ENCODE results near the gene TCTN2. TPM values are rescaled to one million over a fixed set of nuclear protein-coding genes. Genes with fewer than 3 reads are reported as not detected.

The TCTN2 gene
- total RNA-seq, 1 donor from 2014 or later = 8.3 TPM

DNA sequence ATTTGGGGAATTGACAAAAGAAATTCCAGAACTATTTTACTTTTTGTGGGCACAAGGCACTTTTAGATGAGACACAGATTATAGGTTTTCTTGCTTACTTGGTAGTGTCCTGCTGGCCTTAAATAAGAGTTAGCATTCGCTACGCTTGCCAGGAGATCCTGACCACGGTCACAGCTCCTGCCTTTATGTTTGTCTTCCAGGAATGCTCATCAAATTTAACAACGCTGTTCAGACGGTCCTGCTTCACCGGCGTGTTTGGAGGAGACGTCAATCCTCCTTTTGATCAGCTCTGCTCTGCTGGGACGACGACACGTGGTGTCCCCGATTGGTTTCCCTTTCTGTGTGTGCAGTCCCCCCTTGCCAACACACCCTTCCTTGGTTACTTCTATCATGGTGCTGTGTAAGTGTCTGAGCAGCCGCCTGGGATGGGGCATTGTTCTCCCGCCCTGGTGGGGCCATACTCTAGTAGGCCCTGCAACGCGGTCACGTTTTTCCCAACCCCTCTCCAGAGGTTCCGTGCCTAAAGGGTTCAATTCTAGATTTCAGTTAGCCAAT is 15.8 kb downstream of the TCTN2 start:
- DNase-seq = no peak

DNA sequence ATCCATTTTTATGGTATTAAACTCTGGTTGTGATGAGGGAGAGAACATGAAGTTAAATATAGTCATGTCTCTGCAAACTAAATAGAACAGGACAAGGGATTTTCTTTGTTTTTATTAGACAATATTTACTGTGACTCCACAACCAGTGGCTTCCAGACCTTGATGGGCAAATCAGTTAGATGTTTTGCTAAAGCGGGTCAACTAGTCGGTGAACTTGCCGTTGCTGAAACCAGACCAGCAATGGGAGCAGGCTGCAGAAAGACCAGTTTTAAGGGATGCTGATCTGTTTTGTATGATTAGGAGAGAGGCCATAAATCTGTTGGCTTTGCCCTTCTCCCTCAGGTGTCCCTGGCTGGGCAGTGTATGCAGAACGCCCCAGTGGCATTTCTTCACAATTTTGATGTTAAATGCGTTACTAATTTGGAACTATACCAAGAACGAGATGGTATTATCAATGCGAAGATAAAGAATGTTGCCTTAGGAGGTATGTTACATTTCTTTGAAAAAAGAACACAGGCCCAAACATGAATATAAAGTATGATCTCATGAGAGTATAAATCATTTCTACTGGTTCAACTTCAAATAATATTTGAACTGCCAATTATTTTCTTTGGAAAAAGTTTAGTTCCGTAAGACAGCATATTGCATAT is 19.4 kb downstream of the TCTN2 start:
- DNase-seq = no peak

DNA sequence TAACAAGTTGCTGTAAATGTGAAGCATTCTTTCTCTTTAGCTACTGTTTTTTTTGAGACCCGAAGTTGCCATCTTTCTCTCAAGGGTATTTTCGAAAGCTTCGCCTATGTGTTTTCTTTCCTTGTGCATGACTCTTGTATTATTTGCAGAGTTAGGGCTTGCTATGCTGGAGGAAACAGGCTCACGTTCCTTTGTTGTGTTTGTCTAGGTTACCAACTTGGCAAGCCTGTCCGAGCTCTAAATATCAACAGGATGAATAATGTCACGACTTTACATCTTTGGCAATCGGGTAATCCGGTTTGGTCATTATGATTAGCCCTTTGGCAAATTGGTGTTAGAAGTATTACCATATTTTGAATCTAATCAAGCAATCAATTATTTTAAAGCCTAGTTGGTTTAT is 25.3 kb downstream of the TCTN2 start:
- DNase-seq = no peak

DNA sequence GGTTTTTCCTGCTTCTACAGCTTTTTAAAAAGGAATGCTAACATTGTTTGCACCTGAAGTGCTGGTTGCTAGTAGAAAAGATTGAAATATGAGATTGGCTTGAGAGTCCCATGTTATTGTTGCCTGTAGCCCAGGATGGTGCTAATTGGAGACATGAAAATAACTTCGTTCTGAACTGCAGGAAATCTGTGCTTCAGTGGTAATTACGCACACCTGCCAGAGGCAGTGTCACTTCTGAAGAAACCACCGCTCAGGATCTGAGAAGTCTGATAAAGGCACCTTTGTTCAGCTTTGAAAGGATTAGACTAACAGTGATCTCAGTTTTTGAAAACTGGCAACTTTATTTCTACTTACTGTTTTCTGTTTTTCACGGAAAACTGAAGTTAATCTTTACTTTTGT is 25.7 kb downstream of the TCTN2 start:
- DNase-seq = no peak

DNA sequence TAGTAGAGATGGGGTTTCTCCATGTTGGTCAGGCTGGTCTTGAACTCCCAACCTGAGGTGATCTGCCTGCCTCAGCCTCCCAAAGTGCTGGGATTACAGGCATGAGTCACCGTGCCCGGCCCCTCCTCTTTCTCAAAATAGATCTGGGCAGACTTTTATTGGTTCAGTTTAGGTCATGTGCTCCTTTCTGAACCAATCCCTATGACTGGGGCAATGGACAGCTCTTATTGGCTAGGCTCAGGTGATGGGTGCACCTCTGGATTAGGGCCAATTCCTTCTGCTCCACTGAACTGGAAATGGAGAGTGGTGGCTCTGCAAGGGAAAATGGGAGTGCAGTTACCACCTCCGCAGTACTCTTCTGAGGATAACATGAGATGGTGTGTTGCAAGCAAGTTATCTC is 35.0 kb downstream of the TCTN2 start:
- no peak for DNase-seq

DNA sequence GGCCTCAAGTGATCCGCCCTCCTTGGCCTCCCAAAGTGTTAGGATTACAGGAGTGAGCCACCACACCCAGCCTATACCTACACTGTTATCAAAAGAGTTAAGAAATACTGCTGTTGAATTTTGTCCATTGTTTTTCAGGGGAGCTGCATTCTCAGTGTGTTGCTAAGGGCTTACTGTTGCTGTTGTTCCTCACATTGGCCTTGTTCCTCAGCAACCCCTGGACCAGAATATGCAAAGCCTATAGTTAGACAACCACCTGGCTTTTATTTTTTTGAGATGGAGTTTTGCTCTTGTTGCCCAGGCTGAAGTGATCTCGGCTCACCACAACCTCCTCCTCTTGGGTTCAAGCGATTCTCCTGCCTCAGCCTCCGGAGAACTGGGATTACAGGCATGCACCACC is 36.6 kb downstream of the TCTN2 start:
- no peak for DNase-seq

DNA sequence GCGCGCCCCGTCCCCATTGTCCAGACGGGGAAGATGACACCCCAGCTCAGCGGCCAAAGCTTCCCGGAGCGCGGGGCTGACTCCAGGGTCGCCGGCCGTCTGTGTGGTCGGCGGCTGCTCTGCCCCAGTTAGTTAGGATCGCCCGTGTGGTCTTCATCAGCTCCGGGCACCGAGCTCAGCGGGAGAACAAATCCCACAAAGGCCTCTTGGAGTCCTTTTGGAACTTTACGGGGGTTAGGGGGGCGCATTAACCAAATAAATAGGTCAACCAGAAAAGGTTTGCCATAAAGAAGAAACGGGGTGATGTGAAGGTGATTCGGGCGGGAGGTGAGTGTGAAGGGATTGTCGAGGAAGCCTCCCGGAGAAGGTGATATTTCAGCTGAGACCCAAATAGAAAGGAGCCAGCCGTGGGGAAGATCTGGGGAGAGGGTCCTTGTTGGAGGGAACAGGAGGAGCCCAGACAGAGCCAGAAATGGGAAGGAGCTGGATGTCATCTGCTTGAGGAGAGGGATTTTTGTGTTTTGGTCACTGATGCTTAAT is 41.9 kb downstream of the TCTN2 start:
- no peak for DNase-seq

DNA sequence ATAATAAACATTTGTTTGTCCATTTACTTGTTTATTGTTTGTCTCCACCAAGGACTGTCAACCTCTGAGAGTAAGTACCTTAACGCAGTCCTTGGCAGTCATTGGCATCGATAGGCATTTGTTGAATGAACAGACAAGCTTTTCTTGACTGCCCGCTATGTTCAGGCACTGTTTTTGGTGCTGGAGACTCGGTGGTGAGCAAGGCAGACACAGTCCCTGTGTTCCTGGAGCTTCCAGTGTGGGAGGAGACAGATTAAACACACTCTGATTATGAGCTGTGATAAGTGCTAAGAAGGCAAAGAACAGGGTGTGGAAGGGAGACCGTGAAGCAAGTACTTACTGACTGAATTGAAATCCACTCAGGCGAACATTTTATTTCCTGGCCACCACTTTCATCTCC is 42.5 kb downstream of the TCTN2 start:
- no peak for DNase-seq

DNA sequence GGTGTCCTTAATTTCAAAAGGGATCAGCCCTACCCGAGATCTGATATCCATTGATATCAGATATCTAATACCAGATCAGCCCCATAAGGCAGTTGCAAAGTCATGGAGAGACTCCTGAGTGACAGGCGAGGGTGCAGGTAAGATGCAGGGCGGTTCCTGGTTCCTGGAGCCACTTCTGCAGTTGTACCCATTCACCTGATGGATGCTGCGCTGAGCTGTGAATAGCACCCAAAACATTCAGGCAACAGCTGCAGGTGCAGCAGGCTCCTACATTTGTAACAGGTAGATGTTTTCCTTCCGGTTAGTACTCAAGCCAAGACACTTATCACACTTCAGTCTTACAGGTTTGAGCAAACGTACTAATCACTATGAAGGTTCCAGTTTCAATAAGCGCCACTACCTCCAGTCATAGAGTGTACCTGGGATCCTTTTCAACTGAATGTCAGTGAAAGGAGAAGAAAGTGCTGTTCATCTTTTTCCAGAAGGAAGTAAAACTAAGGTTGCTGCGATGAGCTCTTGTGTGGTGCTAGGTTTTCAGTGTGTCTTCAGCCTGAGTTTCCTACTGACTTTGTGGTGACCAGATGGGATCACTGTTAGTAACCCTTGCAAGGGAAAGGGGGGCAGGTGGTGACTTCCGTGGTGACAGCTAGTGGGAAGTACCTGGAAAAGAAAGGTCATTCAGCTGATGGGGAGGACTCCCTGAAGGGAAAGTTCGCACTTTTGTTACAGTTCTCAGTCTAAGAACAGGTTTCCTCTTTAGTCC is 43.1 kb downstream of the TCTN2 start:
- DNase-seq = no peak

DNA sequence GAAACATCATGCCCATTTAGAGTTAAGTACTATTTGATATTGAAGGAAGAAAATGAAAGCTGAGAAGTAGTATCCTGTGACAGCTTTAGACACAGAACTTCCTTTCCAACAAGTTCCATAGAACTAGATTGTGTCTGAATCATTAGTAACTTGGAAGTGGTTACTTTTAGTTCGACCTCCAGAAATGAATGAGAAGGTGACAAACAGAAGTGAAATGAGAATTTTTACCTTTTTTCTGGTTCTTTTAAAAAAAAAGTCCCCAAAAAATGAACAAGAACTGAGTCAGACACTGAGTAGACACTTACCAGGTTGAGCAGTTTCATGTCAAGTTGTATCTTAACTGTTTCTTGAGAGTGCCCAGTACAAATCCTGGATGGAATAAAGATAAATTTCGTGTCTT is 44.3 kb downstream of the TCTN2 start:
- no peak for DNase-seq

DNA sequence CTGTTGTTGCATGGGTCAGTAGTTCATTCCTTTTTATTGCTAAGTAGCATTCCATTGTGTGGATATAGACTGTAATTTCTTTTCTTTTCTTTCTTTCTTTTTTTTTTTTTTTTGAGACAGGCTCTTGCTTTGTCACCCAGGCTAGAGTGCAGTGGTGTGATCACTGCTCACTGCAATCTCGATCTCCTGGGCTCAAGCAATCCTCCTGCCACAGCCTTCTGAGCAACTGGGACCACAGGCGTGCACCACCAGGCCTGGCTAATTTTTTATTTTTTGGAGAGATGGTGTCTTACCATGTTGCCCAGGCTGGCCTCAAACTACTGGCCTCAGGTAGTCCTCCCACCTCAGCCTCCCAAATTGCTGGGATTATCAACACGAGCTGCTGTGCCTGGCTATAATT is 46.4 kb downstream of the TCTN2 start:
- DNase-seq = no peak

DNA sequence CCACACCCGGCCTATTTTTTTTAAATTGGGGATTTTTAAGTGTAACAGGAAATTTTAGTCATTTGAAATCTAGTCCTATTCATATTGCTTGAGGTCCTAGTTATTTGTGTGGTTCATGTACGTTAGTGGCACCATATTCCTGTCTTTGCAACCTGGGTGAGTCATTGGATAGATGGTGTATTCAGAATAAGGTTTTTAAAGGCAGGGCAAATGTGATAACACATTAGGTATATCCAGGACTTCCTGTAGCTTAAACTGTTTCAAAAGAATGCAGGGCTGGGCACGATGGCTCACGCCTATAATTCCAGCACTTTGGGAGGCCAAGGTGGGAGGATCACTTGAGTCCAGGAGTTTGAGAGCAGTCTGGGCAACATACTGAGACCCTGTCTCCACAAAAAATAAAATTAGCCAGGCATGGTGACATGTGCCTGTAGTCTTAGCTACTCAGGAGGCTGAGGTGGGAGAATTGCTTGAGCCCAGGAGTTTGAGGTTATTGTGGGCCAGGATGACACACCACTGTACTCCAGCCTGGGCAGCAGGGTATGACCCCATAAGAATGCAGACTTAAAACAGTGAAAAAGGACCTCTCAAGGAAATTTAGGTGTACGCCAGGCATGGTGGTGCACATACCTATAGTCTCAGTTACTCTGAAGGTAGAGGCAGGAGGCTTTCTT is 49.4 kb downstream of the TCTN2 start:
- DNase-seq = no peak

DNA sequence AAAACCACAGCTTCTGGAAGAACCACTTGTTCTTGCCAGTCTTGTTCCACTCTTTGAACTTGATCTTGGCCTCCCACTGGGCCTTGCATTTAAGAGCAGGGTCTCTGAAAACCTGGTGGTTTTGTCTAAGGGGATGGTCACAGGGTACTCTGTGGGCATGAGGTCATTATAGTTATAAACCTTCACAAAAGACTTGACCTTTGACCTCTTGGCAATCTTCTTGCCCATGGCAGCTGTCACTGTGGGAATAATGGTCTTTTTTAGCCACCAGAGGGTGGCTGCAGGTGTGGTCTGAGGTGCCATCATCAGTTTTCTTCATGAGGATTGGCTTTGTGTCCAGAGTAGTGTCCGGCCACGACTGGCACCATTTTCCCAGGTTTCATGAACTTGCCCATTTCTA is 50.3 kb downstream of the TCTN2 start:
- DNase-seq = no peak

DNA sequence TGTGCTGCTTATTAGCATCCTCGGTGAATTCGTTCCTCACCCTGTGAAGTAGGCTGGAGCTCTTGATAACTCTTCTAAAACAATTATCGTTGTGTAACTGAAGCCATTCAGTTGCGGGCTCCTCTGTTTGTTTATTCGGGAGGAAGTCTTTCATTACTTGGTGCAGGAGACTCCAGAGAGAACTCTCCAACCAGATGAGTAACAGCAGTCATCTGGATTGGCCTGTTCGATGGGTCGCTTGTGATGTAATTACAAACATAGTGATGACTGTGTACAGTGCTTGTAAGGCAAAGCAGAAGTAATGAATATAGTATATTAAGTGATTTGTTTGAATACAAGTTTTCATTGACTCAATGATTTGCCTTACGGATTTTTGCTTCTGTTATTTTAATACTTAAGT is 52.1 kb downstream of the TCTN2 start:
- DNase-seq = no peak

DNA sequence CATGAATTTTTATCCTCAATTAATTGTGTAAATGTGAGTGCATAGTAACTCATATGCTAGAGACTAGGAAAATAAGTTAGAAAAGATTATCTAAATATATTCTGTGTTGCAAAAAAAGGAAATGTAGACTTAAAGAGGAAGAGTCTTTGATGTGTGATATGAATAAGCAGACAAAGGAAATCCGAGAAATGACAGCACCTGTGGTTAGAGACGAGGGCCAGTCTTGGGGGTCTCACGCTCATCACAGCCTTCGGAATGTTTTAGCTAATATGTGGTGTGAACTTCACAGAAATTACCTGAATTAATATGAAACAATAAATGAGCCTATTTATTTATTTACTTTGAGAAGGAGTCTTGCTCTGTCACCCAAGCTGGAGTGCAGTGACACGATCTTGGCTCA is 52.9 kb downstream of the TCTN2 start:
- DNase-seq = no peak

DNA sequence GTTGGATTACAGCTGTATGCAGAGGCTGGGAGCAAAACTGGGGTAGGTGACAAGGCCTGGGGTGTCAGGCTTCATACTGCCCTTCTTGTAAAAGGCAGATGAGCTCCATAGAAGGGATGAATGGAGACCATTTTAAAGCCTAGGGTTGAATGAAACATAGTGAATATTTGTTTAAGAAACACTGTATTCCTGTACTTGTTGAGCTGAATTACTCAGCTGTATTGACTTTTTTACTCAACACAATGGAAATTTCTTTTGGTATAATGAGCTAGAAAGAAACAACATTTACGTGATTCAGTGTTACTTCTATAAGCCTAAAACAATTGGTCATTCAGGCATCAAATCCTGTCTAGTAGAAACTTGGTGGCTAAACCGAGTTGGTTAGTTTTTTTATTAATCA is 55.3 kb downstream of the TCTN2 start:
- no peak for DNase-seq

DNA sequence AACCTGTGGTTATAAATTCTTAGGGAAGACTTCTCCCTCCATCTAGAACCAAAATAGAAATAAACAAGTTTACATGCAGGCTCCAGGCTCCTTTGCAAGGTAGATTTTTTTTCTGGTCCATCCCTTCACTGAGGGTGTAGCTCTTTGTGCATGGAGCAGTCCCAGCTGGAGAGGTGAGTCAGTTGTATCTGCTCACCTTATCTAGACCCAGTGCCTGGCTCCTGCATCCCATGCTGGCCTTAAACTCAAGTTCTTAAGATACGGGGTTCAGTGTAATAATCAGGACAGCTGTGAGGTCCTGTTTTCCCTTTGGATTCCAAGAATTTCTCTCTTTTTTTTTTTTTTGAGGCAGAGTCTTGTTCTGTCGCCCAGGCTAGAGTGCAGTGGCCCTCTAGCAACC is 56.0 kb downstream of the TCTN2 start:
- DNase-seq = no peak

DNA sequence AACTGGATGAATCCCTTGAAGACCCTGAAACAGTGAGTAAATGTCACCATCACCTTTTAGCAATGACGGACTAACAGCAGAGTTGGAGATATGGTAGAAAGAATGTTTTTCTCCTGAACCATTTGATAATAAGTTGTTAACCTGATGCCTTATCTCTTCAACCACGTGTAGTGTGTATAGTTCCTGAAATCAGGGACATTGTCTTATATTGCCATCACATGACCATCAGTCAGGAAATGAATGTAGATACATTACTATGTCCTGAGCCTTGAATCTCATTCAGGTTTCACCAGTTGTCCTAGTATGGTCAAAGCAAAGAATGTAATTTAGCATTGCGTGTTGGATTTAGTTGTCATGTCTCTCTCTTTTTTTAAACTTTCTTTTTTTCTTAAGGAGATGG is 57.0 kb downstream of the TCTN2 start:
- DNase-seq = no peak

DNA sequence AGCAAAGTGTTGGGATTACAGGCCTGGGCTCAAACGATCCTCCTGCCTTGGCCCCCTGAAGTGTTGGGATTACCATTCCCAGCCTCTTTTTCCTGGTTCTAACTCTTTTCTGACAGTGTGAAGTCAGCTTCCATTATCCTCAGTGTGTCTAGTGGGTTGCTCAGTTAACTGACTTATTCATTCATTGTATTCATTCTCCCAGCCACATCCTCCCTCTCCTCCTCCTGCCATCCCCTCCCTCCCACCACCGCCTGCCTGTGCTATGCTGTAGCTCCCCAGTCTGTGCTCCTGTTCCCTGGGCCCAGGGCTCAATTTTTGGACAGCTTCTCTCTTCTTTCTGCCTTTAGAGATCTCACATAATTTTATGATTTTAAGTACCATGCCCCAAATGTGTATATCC is 60.7 kb downstream of the TCTN2 start:
- DNase-seq = no peak

DNA sequence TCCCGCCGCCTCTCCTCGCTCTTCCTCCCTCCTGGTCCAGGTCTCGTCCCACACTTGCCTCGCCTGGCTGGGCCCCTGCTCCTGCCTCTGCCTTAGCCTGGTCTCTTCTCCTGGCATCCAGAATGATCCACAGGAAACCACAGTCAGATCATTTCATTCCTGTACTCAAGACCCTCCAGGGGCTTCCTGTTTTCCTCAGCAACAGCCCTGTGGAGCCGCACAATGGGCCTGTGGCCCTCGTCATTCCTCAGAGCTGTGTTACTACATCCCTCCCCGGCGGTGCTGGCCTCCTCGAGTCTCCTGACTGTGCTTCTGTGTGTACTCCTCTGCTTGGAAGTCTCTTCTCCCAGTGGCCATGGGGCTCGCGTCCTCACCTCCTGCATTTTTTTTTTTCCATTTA is 61.3 kb downstream of the TCTN2 start:
- no peak for DNase-seq

DNA sequence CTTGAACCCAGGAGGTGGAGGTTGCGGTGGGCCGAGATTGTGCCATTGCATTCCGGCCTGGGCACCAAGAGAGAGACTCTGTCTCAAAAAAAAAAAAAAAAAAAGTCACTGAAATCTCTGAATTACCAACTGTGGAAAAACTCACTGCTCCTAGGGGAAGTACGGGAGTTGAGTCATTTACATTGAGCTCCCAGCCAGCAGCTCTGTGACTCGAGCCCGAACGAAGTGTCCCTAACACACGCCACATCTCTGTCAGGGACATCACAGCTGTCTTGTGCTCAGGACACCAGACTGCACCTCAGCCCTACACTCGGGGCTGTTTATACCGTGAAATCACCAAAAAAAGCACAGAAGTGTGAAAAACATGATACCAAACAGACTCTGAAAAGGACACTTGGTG is 62.3 kb downstream of the TCTN2 start:
- no peak for DNase-seq

DNA sequence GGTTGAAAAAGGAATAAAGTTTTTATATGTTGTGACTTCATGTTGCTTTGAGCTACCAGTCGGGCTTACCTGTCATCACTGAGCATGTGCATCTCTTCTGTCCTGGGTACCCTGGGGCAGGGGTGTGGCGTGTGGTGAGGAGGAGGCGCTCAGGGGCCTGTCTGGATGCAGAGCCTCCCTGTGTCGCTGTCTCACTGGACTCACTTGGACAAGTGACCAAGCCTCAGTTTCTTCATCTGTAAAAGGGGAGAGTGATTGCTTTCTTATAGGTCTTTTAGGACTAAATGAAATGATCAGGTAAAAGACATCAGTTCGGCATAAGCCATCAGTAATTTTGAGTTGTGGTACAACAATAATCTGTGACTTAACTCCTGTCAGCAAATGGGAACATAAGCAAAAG is 63.4 kb downstream of the TCTN2 start:
- no peak for DNase-seq

DNA sequence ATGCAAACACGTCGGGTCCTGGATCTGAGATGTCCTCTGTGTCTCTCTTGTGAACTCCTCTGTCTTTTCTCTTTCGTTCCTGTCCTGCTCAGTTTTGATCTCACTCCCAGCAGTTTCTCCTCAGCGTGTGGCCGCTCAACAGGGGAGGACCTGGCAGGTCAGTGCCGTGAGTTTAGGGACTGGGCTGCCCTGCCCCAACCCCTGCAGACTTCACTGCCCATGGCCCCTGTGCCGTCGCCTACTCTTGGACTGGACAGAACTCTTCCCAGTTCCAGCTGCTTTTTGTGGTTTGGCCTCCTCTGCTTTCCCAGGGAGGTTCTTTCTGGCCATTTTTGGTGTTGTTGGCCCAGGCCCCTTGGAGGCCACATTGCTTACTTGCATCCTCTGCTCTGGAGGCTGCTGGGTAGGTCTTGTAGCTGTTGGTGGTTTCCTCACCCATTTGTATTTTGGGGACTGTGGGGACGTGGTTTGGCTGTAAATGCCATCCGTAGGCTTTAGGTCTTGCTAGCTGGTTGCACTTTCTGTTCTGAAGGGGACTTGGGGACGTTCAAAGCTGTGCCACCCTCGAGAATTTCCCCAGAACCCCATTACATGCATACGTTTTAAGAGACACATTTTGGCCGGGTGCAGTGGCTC is 71.1 kb downstream of the TCTN2 start:
- no peak for DNase-seq
